ENCODE measurements around the gene IGFLR1. TPM values are rescaled to one million over a fixed set of nuclear protein-coding genes. Genes with fewer than 3 reads are reported as not detected.

IGFLR1 gene
- total and polyA plus RNA-seq, 9 of the 15 experiments (the other 6 are each of a cell fraction or from before 2014, with no cell fraction given), result 1.0 to 14.3 (median 4.6) TPM

DNA sequence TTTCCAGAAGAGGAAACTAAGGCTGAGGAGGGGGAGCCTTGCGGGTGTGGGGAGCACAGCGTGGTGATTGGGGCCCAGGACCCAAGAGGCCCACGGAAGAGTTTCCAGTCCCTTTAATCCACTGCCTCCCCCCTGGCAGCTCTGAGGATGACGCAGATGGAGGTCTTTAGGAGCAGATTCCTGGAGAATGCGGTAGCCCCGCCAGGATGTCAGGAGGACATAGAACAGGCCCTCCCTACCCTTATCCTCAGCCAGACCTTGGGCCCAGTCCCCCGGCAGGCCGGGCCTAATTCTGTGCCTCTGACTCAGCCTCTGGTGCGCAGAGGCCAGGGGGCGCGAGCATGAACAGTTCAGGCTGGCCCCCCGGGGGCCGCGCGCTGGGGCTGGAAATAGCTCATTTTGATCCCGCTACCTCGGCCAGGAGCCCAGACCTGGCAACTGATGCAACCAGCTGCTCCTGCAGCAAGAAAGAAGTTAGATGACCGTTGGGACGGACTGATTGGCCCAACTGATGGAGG is 15.0 kb upstream of the IGFLR1 start (continued):
- TF ChIP-seq, protein P1, sequence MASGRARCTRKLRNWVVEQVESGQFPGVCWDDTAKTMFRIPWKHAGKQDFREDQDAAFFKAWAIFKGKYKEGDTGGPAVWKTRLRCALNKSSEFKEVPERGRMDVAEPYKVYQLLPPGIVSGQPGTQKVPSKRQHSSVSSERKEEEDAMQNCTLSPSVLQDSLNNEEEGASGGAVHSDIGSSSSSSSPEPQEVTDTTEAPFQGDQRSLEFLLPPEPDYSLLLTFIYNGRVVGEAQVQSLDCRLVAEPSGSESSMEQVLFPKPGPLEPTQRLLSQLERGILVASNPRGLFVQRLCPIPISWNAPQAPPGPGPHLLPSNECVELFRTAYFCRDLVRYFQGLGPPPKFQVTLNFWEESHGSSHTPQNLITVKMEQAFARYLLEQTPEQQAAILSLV (tag; IDR thresholded peaks at IDR 0.05), result no peak
- TF ChIP-seq, protein P2, sequence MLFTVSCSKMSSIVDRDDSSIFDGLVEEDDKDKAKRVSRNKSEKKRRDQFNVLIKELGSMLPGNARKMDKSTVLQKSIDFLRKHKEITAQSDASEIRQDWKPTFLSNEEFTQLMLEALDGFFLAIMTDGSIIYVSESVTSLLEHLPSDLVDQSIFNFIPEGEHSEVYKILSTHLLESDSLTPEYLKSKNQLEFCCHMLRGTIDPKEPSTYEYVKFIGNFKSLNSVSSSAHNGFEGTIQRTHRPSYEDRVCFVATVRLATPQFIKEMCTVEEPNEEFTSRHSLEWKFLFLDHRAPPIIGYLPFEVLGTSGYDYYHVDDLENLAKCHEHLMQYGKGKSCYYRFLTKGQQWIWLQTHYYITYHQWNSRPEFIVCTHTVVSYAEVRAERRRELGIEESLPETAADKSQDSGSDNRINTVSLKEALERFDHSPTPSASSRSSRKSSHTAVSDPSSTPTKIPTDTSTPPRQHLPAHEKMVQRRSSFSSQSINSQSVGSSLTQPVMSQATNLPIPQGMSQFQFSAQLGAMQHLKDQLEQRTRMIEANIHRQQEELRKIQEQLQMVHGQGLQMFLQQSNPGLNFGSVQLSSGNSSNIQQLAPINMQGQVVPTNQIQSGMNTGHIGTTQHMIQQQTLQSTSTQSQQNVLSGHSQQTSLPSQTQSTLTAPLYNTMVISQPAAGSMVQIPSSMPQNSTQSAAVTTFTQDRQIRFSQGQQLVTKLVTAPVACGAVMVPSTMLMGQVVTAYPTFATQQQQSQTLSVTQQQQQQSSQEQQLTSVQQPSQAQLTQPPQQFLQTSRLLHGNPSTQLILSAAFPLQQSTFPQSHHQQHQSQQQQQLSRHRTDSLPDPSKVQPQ (CRISPR knock-in tag; IDR thresholded peaks at IDR 0.05; ENCODE audit: borderline replicate concordance), result no peak
- TF ChIP-seq, protein P3, sequence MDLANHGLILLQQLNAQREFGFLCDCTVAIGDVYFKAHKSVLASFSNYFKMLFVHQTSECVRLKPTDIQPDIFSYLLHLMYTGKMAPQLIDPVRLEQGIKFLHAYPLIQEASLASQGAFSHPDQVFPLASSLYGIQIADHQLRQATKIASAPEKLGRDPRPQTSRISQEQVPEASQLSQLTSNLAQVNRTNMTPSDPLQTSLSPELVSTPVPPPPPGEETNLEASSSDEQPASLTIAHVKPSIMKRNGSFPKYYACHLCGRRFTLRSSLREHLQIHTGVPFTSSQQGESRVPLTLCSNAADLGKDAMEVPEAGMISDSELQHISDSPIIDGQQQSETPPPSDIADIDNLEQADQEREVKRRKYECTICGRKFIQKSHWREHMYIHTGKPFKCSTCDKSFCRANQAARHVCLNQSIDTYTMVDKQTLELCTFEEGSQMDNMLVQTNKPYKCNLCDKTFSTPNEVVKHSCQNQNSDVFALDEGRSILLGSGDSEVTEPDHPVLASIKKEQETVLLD (IDR thresholded peaks at IDR 0.05), result 0 out of 2 replicates have a peak, but pooled peaks have one; percentile 43
- TF ChIP-seq ILK (tag; IDR thresholded peaks at IDR 0.05; ENCODE audit: borderline replicate concordance, low read depth) (no peak), FOXK1 (CRISPR knock-in tag; IDR thresholded peaks at IDR 0.05; ENCODE audit: borderline replicate concordance) (no peak), SUPT5H (IDR thresholded peaks at IDR 0.05) (no peak; the same call in 1 of the 2 replicates), HDAC8 (tag; IDR thresholded peaks at IDR 0.05) (no peak), FOXM1 (IDR thresholded peaks at IDR 0.05; ENCODE audit: low read depth) (no peak), FOXM1 (CRISPR knock-in tag; IDR thresholded peaks at IDR 0.05; ENCODE audit: low read depth) (no peak), ZKSCAN8 (CRISPR knock-in tag; IDR thresholded peaks at IDR 0.05) (peak; percentile 59; the same call in 1 of the 2 replicates), ZC3H8 (IDR thresholded peaks at IDR 0.05) (no peak), SAP30 (IDR thresholded peaks at IDR 0.05; ENCODE audit: borderline replicate concordance, insufficient read depth, low read depth, low read length, poor library complexity, severe bottlenecking) (no peak), HDAC1 (IDR thresholded peaks at IDR 0.05) (no peak), EWSR1 (IDR thresholded peaks at IDR 0.05; ENCODE audit: borderline replicate concordance, low read depth, partially characterized antibody) (no peak)
- TF ChIP-seq, protein P4, sequence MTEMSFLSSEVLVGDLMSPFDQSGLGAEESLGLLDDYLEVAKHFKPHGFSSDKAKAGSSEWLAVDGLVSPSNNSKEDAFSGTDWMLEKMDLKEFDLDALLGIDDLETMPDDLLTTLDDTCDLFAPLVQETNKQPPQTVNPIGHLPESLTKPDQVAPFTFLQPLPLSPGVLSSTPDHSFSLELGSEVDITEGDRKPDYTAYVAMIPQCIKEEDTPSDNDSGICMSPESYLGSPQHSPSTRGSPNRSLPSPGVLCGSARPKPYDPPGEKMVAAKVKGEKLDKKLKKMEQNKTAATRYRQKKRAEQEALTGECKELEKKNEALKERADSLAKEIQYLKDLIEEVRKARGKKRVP (CRISPR knock-in tag; IDR thresholded peaks at IDR 0.05), result no peak
- TF ChIP-seq, protein P5, sequence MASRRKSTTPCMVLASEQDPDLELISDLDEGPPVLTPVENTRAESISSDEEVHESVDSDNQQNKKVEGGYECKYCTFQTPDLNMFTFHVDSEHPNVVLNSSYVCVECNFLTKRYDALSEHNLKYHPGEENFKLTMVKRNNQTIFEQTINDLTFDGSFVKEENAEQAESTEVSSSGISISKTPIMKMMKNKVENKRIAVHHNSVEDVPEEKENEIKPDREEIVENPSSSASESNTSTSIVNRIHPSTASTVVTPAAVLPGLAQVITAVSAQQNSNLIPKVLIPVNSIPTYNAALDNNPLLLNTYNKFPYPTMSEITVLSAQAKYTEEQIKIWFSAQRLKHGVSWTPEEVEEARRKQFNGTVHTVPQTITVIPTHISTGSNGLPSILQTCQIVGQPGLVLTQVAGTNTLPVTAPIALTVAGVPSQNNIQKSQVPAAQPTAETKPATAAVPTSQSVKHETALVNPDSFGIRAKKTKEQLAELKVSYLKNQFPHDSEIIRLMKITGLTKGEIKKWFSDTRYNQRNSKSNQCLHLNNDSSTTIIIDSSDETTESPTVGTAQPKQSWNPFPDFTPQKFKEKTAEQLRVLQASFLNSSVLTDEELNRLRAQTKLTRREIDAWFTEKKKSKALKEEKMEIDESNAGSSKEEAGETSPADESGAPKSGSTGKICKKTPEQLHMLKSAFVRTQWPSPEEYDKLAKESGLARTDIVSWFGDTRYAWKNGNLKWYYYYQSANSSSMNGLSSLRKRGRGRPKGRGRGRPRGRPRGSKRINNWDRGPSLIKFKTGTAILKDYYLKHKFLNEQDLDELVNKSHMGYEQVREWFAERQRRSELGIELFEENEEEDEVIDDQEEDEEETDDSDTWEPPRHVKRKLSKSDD (conservative IDR thresholded peaks at IDR 0.05; ENCODE audit: low read length), result no peak
- TF ChIP-seq, protein P6, sequence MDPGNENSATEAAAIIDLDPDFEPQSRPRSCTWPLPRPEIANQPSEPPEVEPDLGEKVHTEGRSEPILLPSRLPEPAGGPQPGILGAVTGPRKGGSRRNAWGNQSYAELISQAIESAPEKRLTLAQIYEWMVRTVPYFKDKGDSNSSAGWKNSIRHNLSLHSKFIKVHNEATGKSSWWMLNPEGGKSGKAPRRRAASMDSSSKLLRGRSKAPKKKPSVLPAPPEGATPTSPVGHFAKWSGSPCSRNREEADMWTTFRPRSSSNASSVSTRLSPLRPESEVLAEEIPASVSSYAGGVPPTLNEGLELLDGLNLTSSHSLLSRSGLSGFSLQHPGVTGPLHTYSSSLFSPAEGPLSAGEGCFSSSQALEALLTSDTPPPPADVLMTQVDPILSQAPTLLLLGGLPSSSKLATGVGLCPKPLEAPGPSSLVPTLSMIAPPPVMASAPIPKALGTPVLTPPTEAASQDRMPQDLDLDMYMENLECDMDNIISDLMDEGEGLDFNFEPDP (CRISPR knock-in tag; IDR thresholded peaks at IDR 0.05), result no peak
